ENCODE measurements around the gene HDAC4. TPM values are rescaled to one million over a fixed set of nuclear protein-coding genes. Genes with fewer than 3 reads are reported as not detected.

HDAC4 gene
- total RNA-seq, 1 experiment from 2014 or later = 47.6 TPM

GRCh38 chr2:239348563-239349452 lies 52.0 kb downstream of the HDAC4 start (continued):
- no peak for TF ChIP-seq MAX (IDR thresholded peaks at IDR 0.05)

- H3K9me2 ChIP-seq (ENCODE audit: insufficient read depth) = no peaks in the 10 kb centered on the region
- H3K9me3 ChIP-seq (ENCODE audit: control insufficient read depth in 1 of 2, insufficient read depth in 1 of 2, low read depth in 1 of 2, low read length in 2 of 2) = no peaks in the 10 kb centered on the region; a peak in 1 of 4 replicates
- peaks cover 33% of the 10 kb centered on the region for H3K79me2 ChIP-seq (ENCODE audit: insufficient read depth, low read length)
- H3K27ac ChIP-seq (ENCODE audit: low read depth, low read length) = no peak overlapping the region
- RAD21 ChIA-PET (ENCODE audit: low non-redundant PET in 1 of 2, low total read pairs in 2 of 2, uncharacterized antibody in 2 of 2, unreplicated experiment in 2 of 2) = no interaction called here
- POLR2A ChIA-PET = no interaction called here
- DNase-seq (ENCODE audit: low read depth, low spot score) = no peak
- H3K27me3 ChIP-seq (ENCODE audit: insufficient read depth, low read length) = no peaks in the 10 kb centered on the region
- no peak overlapping the region for H3K4me2 ChIP-seq (ENCODE audit: low read length)
- H3K4me1 ChIP-seq (ENCODE audit: control insufficient read depth in 1 of 2, insufficient read depth in 2 of 2, low read length in 2 of 2) = no peaks in the 10 kb centered on the region
- TF ChIP-seq CTCF (IDR thresholded peaks at IDR 0.05 in 2 of 3, conservative IDR thresholded peaks at IDR 0.05 in 1 of 3; ENCODE audit: borderline replicate concordance in 1 of 3, insufficient read depth in 1 of 3, low read depth in 2 of 3, low read length in 2 of 3) = no peak
- no peak for TF ChIP-seq TCF7L2 (IDR thresholded peaks at IDR 0.05; ENCODE audit: borderline replicate concordance, extremely low read depth, insufficient read depth, insufficient read length)
- no peak for TF ChIP-seq SRF (IDR thresholded peaks at IDR 0.05; ENCODE audit: low read depth)
- no peak for TF ChIP-seq EZH2phosphoT487 (IDR thresholded peaks at IDR 0.05; ENCODE audit: borderline replicate concordance)
- no peak for TF ChIP-seq RAD21 (IDR thresholded peaks at IDR 0.05; ENCODE audit: low read depth)
- no peak for TF ChIP-seq ZNF274 (IDR thresholded peaks at IDR 0.05; ENCODE audit: low read depth, low read length)
- no peak for TF ChIP-seq SIN3A (IDR thresholded peaks at IDR 0.05; ENCODE audit: low read depth)
- TF ChIP-seq ELF1 (IDR thresholded peaks at IDR 0.05; ENCODE audit: borderline replicate concordance, low read depth) = no peak
- TF ChIP-seq MAX (IDR thresholded peaks at IDR 0.05) = no peak
- TF ChIP-seq ZFX (IDR thresholded peaks at IDR 0.05) = no peak
- no peak for TF ChIP-seq ATF3 (IDR thresholded peaks at IDR 0.05)
- TF ChIP-seq FOSL1 (IDR thresholded peaks at IDR 0.05; ENCODE audit: low read depth) = no peak
- TF ChIP-seq, protein P1, sequence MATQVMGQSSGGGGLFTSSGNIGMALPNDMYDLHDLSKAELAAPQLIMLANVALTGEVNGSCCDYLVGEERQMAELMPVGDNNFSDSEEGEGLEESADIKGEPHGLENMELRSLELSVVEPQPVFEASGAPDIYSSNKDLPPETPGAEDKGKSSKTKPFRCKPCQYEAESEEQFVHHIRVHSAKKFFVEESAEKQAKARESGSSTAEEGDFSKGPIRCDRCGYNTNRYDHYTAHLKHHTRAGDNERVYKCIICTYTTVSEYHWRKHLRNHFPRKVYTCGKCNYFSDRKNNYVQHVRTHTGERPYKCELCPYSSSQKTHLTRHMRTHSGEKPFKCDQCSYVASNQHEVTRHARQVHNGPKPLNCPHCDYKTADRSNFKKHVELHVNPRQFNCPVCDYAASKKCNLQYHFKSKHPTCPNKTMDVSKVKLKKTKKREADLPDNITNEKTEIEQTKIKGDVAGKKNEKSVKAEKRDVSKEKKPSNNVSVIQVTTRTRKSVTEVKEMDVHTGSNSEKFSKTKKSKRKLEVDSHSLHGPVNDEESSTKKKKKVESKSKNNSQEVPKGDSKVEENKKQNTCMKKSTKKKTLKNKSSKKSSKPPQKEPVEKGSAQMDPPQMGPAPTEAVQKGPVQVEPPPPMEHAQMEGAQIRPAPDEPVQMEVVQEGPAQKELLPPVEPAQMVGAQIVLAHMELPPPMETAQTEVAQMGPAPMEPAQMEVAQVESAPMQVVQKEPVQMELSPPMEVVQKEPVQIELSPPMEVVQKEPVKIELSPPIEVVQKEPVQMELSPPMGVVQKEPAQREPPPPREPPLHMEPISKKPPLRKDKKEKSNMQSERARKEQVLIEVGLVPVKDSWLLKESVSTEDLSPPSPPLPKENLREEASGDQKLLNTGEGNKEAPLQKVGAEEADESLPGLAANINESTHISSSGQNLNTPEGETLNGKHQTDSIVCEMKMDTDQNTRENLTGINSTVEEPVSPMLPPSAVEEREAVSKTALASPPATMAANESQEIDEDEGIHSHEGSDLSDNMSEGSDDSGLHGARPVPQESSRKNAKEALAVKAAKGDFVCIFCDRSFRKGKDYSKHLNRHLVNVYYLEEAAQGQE (IDR thresholded peaks at IDR 0.05; ENCODE audit: low read depth) = no peak
- no peak for TF ChIP-seq EGR1 (IDR thresholded peaks at IDR 0.05; ENCODE audit: low read depth)
- TF ChIP-seq POLR2AphosphoS5 (IDR thresholded peaks at IDR 0.05; ENCODE audit: low read depth, low read length) = no peak
- no peak for TF ChIP-seq SP1 (IDR thresholded peaks at IDR 0.05; ENCODE audit: low read depth)
- TF ChIP-seq JUND (IDR thresholded peaks at IDR 0.05) = no peak
- no peak for TF ChIP-seq CBX3 (IDR thresholded peaks at IDR 0.05; ENCODE audit: low read depth)
- no peak overlapping the region for H2AFZ ChIP-seq (ENCODE audit: low read depth, low read length, poor library complexity, severe bottlenecking)
- no peak overlapping the region for H3K9ac ChIP-seq (ENCODE audit: low read length)
- BruUV-seq (replicated peaks) = no TSS peak
- CTCF ChIA-PET = no interaction called here
- intact Hi-C loops (cut with micrococcal nuclease) = no loop called here
- 0 out of 4 replicates have a peak, but pooled peaks cover 0 to 4% of the 10 kb centered on the region in 2 experiments for H3K36me3 ChIP-seq (ENCODE audit: control insufficient read depth in 1 of 2, insufficient read depth in 2 of 2, low read length in 2 of 2)
- no peaks in the 10 kb centered on the region for H4K20me1 ChIP-seq (ENCODE audit: insufficient read depth)
- H3K4me3 ChIP-seq (replicated peaks in 1 of 2; ENCODE audit: low read depth in 1 of 2, low read length in 2 of 2) = no peak overlapping the region
- no peak for ATAC-seq
These were observed 54.1 kb downstream of the HDAC4 start for GRCh38 chr2:239346676-239347075.
